Endothelial cell of umbilical vein (primary cell): ENCODE results near the gene IDUA. TPM values are rescaled to one million over a fixed set of nuclear protein-coding genes. Genes with fewer than 3 reads are reported as not detected.

ENCODE experiments used
- BruUV-seq: library from RNA; stranded (reverse); fragments of 400-500 nt; replicated peaks from 2 replicates; lab custom pipeline; 2021; lab: Mats Ljungman, UMichigan
- CTCF ChIA-PET: fragments of 300-600, 350-600 bp; sonication (Branson Sonifier 250); formaldehyde crosslinking; loops from one replicate; lab custom pipeline; 2021; ENCODE audit warnings: antibody characterized with exemption, inconsistent platforms; lab: Charles Lee
- POLR2A ChIA-PET: fragments of 300-600, 350-600 bp; sonication (Branson Sonifier 250); formaldehyde crosslinking; loops from one replicate; lab custom pipeline; 2021; ENCODE audit warnings: antibody characterized with exemption, inconsistent platforms; lab: Charles Lee
- DNase-seq: peaks from one replicate; pipeline ENCODE4 v3.0.0-alpha.2; 2011; ENCODE audit warnings: low read depth, low spot score
- FAIRE-seq: peaks from 2 replicates; lab custom pipeline; 2011; peaks lifted over from hg19 to GRCh38; lab: Jason Lieb, UNC
- H2AFZ ChIP-seq: 2 replicates; pipeline ENCODE4 v1.6.0; 2012; ENCODE audit warnings: low read depth, low read length, control low read depth, inconsistent platforms
- H3K27ac ChIP-seq: 2 replicates; pipeline ENCODE4 v1.5.1; 2011; ENCODE audit warnings: low read depth, mild to moderate bottlenecking, control low read depth, low read length, moderate library complexity; ENCODE audit not compliant: insufficient read depth
- H3K27me3 ChIP-seq, 2 experiments: 2 replicates each; pipeline versions ENCODE4 v1.6.0 to v1.6.1; 2011; ENCODE audit warnings: low read length in 2 of 2, mixed read lengths in 1 of 2; ENCODE audit not compliant: control insufficient read depth in 2 of 2, insufficient read depth in 2 of 2
- H3K36me3 ChIP-seq, 2 experiments: 2 replicates in 1 of 2; 3 replicates in 1 of 2; pipeline ENCODE4 v1.5.1; 2011; ENCODE audit warnings: low read length in 2 of 2, mild to moderate bottlenecking in 1 of 2, moderate library complexity in 1 of 2; ENCODE audit not compliant: control insufficient read depth in 2 of 2, insufficient read depth in 2 of 2; ENCODE audit errors: extremely low read depth in 1 of 2
- H3K4me1 ChIP-seq: 3 replicates; pipeline ENCODE4 v1.5.1; 2011; ENCODE audit warnings: mild to moderate bottlenecking, low read length; ENCODE audit not compliant: control insufficient read depth, insufficient read depth; ENCODE audit errors: extremely low read depth
- H3K4me2 ChIP-seq: 2 replicates; pipeline ENCODE4 v1.6.1; 2011; ENCODE audit warnings: low read length, control low read depth, mixed read lengths; ENCODE audit not compliant: insufficient read depth
- H3K4me3 ChIP-seq, 3 experiments: fragments of 200-600 bp in 1 of 3; sonication (generic), shearing (Covaris generic) in 1 of 3; replicated peaks in 1 of 3; 2 replicates each; pipeline ENCODE4 v1.5.1; 2011 to 2016; ENCODE audit warnings: control low read depth in 3 of 3, low read length in 3 of 3, mild to moderate bottlenecking in 2 of 3, inconsistent platforms in 1 of 3, low read depth in 1 of 3, moderate library complexity in 1 of 3; ENCODE audit not compliant: insufficient read depth in 1 of 3
- H3K79me2 ChIP-seq: 2 replicates; pipeline ENCODE4 v1.6.0; 2012; ENCODE audit warnings: low read length, inconsistent platforms; ENCODE audit not compliant: control insufficient read depth, insufficient read depth
- H3K9ac ChIP-seq: replicated peaks from 2 replicates; pipeline ENCODE3; 2011; ENCODE audit warnings: low read length, control low read depth; ENCODE audit not compliant: insufficient read depth; ENCODE audit errors: extremely low read depth
- H3K9me1 ChIP-seq: replicated peaks from 3 replicates; pipeline ENCODE4 v1.6.0; 2011; ENCODE audit warnings: mild to moderate bottlenecking, low read length; ENCODE audit not compliant: control insufficient read depth, insufficient read depth; ENCODE audit errors: extremely low read depth
- H3K9me3 ChIP-seq: replicated peaks from 2 replicates; pipeline ENCODE4 v1.5.1; 2012; ENCODE audit warnings: low read length, inconsistent platforms; ENCODE audit not compliant: control insufficient read depth, insufficient read depth
- H4K20me1 ChIP-seq: replicated peaks from 2 replicates; pipeline ENCODE3; 2011; ENCODE audit warnings: mild to moderate bottlenecking, low read length; ENCODE audit not compliant: control insufficient read depth, insufficient read depth; ENCODE audit errors: extremely low read depth
- EZH2 ChIP-seq: IDR thresholded peaks from 2 replicates; pipeline ENCODE4 v1.6.1; 2012; ENCODE audit warnings: borderline replicate concordance, low read depth, mild to moderate bottlenecking, moderate library complexity, low read length, inconsistent platforms; ENCODE audit not compliant: severe bottlenecking
- FOS ChIP-seq: IDR thresholded peaks from 2 replicates; pipeline ENCODE4 v1.6.1; 2011; ENCODE audit warnings: mild to moderate bottlenecking, low read length, moderate library complexity, borderline replicate concordance; ENCODE audit not compliant: insufficient read depth
- GATA2 ChIP-seq: IDR thresholded peaks from 2 replicates; pipeline ENCODE4 v1.7.0; 2011; ENCODE audit warnings: low read depth, mild to moderate bottlenecking, moderate library complexity, mixed read lengths, low read length; ENCODE audit not compliant: insufficient read length, insufficient read depth
- JUN ChIP-seq: IDR thresholded peaks from 2 replicates; pipeline ENCODE4 v1.6.1; 2011; ENCODE audit warnings: borderline replicate concordance, low read depth; ENCODE audit not compliant: insufficient read length, insufficient read depth
- MYC ChIP-seq: IDR thresholded peaks from one replicate; pipeline ENCODE4 v1.6.1; 2011; ENCODE audit warnings: mild to moderate bottlenecking, low read depth, low read length
- POLR2A ChIP-seq: IDR thresholded peaks from 2 replicates; pipeline ENCODE4 v1.6.1; 2012; ENCODE audit warnings: low read depth, mild to moderate bottlenecking, control low read depth, low read length
- POLR2AphosphoS5 ChIP-seq: IDR thresholded peaks from 2 replicates; pipeline ENCODE4 v1.6.1; 2012; ENCODE audit warnings: low read depth, mild to moderate bottlenecking, control low read depth, low read length, moderate library complexity; ENCODE audit not compliant: insufficient read depth
- dilution Hi-C: fragments of 300-500 bp; cut with MboI; formaldehyde crosslinking; loops from one replicate; pipeline ENCODE4 v1.15.0; 2019; ENCODE audit warnings: low sequenced_read_pairs; ENCODE audit not compliant: extremely low pct_ligation_motif_present
- intact Hi-C: fragments of 100-400 bp; cut with micrococcal nuclease; formaldehyde crosslinking; loops from one replicate; pipeline ENCODE4 v1.10.0; 2022
- polyA plus RNA-seq, 4 experiments: library from polyadenylated mRNA; depleted of rRNA in 3 of 4; stranded (reverse) in 3 of 4; unstranded in 1 of 4; fragments of >200 nt; gene quantifications; 2 replicates each; pipeline versions ENCODE4 v1.2.1 to v1.2.3, GENCODE V29; 2011 to 2012; ENCODE audit warnings: missing spikeins in 1 of 4
- total RNA-seq: library from RNA; stranded (reverse); gene quantifications from 2 replicates; pipeline ENCODE4 v1.2.3, GENCODE V29; 2021
- TF ChIP-seq, protein P1 (sequence below): IDR thresholded peaks from 2 replicates; pipeline ENCODE4 v1.6.1; 2011; ENCODE audit not compliant: insufficient read depth, insufficient read length
- TF ChIP-seq, protein P2 (sequence below), 2 donors: IDR thresholded peaks; 1 replicate in 1 of 2; 2 replicates in 1 of 2; pipeline ENCODE4 v1.5.1; 2011; ENCODE audit warnings: low read length in 2 of 2, mild to moderate bottlenecking in 2 of 2, moderate library complexity in 2 of 2, control low read depth in 1 of 2, inconsistent platforms in 1 of 2, low read depth in 1 of 2; ENCODE audit not compliant: insufficient read depth in 1 of 2; ENCODE audit errors: extremely low read depth in 1 of 2

The IDUA gene
- total and polyA plus RNA-seq, 2 donors (not counting 3 experiments of a cell fraction or from before 2014, with no cell fraction given): 19.1 to 34.1 TPM

DNA sequence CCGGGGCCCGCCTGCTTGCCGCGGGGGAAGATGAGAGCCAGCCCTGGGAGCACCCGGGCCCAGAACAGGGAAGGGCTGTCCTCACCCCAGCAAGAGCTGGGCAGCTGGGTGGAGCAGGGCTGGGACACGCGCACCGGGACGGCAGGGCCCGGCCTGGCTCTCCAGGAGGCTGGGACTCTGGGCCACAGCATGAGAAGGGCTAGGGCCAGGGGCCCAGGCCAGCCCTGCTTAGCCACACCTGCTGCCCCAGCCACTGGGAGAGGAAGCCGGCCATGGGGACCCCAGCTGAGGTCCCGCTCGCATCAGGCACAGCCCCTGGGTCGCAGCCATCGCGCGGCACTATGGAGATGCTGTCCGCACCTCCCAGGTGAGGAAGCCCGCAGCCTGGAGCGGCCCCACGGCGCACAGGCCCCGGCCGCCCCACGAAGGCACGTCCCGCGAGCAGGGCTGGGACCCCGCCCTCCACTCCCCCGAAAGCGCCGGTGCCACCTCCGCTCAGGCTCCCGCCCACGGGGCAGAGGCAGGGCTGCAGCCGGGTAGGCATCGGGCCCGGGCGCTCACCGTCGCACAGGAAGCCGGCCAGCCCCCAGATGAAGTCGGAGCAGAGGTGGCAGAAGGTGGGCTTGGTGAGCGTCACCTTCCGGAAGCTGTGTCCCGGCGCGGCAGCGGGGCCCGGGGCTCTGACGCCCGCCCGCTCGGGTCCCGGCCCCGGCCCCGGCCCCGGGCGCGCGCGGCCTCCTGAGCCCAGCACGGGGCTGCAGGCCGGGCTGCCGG, 14.0 kb upstream of the IDUA start:
- H3K27ac ChIP-seq: no peak overlapping the region
- no peaks in the 10 kb centered on the region for H4K20me1 ChIP-seq
- CTCF ChIA-PET: interaction anchor here (1.0 kb wide), 1 partner anchor 14 kb away, joined by 5 read pairs; the partner anchor contains the start of gene IDUA

More for the DNA sequence above, 14.0 kb upstream of the IDUA start:
- dilution Hi-C loops (no loop called here), intact Hi-C loops (loop anchor here (1.0 to 2.0 kb wide), 2 partner anchors 14 to 41 kb away; partner anchors contain the start of genes GAK, IDUA and TMEM175)
- no peaks in the 10 kb centered on the region for H3K36me3 ChIP-seq
- H3K4me1 ChIP-seq: peaks cover 11% of the 10 kb centered on the region
- TF ChIP-seq GATA2 (no peak), POLR2A (no peak), JUN (no peak), EZH2 (no peak), POLR2AphosphoS5 (no peak), FOS (no peak), MYC (no peak)
- TF ChIP-seq, protein P1, sequence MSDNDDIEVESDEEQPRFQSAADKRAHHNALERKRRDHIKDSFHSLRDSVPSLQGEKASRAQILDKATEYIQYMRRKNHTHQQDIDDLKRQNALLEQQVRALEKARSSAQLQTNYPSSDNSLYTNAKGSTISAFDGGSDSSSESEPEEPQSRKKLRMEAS: no peak
- TF ChIP-seq, protein P2, sequence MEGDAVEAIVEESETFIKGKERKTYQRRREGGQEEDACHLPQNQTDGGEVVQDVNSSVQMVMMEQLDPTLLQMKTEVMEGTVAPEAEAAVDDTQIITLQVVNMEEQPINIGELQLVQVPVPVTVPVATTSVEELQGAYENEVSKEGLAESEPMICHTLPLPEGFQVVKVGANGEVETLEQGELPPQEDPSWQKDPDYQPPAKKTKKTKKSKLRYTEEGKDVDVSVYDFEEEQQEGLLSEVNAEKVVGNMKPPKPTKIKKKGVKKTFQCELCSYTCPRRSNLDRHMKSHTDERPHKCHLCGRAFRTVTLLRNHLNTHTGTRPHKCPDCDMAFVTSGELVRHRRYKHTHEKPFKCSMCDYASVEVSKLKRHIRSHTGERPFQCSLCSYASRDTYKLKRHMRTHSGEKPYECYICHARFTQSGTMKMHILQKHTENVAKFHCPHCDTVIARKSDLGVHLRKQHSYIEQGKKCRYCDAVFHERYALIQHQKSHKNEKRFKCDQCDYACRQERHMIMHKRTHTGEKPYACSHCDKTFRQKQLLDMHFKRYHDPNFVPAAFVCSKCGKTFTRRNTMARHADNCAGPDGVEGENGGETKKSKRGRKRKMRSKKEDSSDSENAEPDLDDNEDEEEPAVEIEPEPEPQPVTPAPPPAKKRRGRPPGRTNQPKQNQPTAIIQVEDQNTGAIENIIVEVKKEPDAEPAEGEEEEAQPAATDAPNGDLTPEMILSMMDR (IDR thresholded peaks at IDR 0.05; ENCODE audit: extremely low read depth in 1 of 2, insufficient read depth in 1 of 2, low read depth in 1 of 2, low read length in 2 of 2): no peak
- DNase-seq: peak; percentile 24
- POLR2A ChIA-PET: no interaction called here
- peak overlapping the region; percentile 12 for H3K9ac ChIP-seq
- FAIRE-seq: no peak
- no peaks in the 10 kb centered on the region for H3K9me1 ChIP-seq
- H3K79me2 ChIP-seq: no peaks in the 10 kb centered on the region
- no peaks in the 10 kb centered on the region for H3K27me3 ChIP-seq
- H3K4me2 ChIP-seq: peak overlapping the region; percentile 85
- H2AFZ ChIP-seq: peak overlapping the region; percentile 46
- no peaks in the 10 kb centered on the region for H3K9me3 ChIP-seq
- peak overlapping the region; percentile 62 to 95 (median 87) for H3K4me3 ChIP-seq
- no TSS peak for BruUV-seq
